ENCODE results near the gene PRDX1. TPM values are rescaled to one million over a fixed set of nuclear protein-coding genes. Genes with fewer than 3 reads are reported as not detected.
"Not testable (repeated sequence)": the region's sequence is repeated elsewhere in the genome, so short reads cannot be mapped to it uniquely, and the experiment has no call there.

The PRDX1 gene
- total and polyA plus RNA-seq, 2 of the 4 experiments (the other 2 are of a cell fraction) = 612 to 883 TPM

DNA sequence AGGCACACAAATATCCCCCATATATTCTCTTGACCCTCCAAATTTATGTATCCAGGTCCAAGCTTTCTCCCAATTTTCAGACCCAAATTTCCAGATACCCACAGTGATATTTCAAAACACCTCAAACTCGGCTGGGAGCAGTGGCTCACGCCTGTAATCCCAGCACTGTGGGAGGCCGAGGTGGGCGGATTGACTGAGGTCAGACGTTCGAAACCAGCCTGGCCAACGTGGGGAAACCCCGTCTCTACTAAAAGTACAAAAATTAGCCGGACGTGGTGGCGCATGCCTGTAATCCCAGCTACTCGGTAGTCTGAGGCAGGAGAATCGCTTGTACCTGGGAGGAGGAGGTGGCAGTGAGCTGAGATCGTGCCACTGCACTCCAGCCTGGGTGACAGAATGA is 32.3 kb downstream of the PRDX1 start:
- H3K4ac ChIP-seq (ENCODE audit: low read depth, low read length); H2AK5ac ChIP-seq (ENCODE audit: low read depth, low read length); BruUV-seq (replicated peaks); H2AFZ ChIP-seq (replicated peaks; ENCODE audit: low read length, poor library complexity); H2BK5ac ChIP-seq (ENCODE audit: low read depth, low read length, poor library complexity, severe bottlenecking); H3K23ac ChIP-seq (ENCODE audit: low read depth, low read length); H3K14ac ChIP-seq (replicated peaks; ENCODE audit: low read depth, low read length); H4K91ac ChIP-seq (ENCODE audit: insufficient read depth, low read depth, low read length); in situ Hi-C loops (cut with MboI; ENCODE audit: low sequenced_read_pairs); H4K5ac ChIP-seq (ENCODE audit: low read depth, low read length); H4K8ac ChIP-seq (ENCODE audit: low read depth in 2 of 2, low read length in 2 of 2); POLR2A ChIA-PET (ENCODE audit: unreplicated experiment); H3K4me3 ChIP-seq (ENCODE audit: insufficient read depth, low read depth, low read length); H3K4me2 ChIP-seq (ENCODE audit: low read depth, low read length); H3K79me1 ChIP-seq (ENCODE audit: low read depth in 1 of 2, low read length in 2 of 2); H3K9me3 ChIP-seq (ENCODE audit: control insufficient read depth, insufficient read depth, low read length); H3K18ac ChIP-seq (ENCODE audit: low read depth, low read length); H3K4me1 ChIP-seq (ENCODE audit: control insufficient read depth, insufficient read depth, low read length); H2BK15ac ChIP-seq (ENCODE audit: low read depth, low read length); H2BK120ac ChIP-seq (ENCODE audit: low read depth, low read length); H2AK9ac ChIP-seq (replicated peaks; ENCODE audit: low read depth, low read length, poor library complexity); H3K56ac ChIP-seq (ENCODE audit: extremely low read depth, insufficient read depth, low read length); H3K9me1 ChIP-seq (ENCODE audit: insufficient read depth, low read length); DNase-seq; H3K27ac ChIP-seq (ENCODE audit: insufficient read depth, low read length); H3K36me3 ChIP-seq (ENCODE audit: control insufficient read depth, insufficient read depth, low read length); ATAC-seq (ENCODE audit: low read depth); intact Hi-C loops (cut with micrococcal nuclease); H2BK20ac ChIP-seq (ENCODE audit: low read depth, low read length); H4K20me1 ChIP-seq (ENCODE audit: insufficient read depth, low read length); H3K9ac ChIP-seq (ENCODE audit: low read depth, low read length); dilution Hi-C loops (cut with HindIII; ENCODE audit: low sequenced_read_pairs, unreplicated experiment); H3K27me3 ChIP-seq (ENCODE audit: control insufficient read depth, insufficient read depth, low read length): not testable (repeated sequence)
- WGBS, 2 experiments (ENCODE audit: extremely low coverage in 2 of 2, insufficient read length in 1 of 2) = no CpG with 5 or more reads among the region's 14 CpGs
- CTCF ChIA-PET = interaction anchor here (1.2 to 4.5 kb wide), 2 partner anchors 130 kb away, joined by 4 to 95 read pairs; no protein-coding TSS in a partner anchor

Data from IMR-90 (cell line).